ENCODE measurements around the gene OR52K2.

- TF ChIP-seq CTCF (conservative IDR thresholded peaks at IDR 0.05; ENCODE audit: low read depth, low read length) (no peak), EZH2 (IDR thresholded peaks at IDR 0.05; ENCODE audit: borderline replicate concordance, low read depth, low read length, poor library complexity, severe bottlenecking) (no peak)
Observed at GRCh38 chr11:4453118-4453517, 4.0 kb downstream of the OR52K2 start.
